Uterus (tissue), 4 donors: ENCODE data around the gene EFHC1. TPM values are rescaled to one million over a fixed set of nuclear protein-coding genes. Genes with fewer than 3 reads are reported as not detected.

ENCODE experiments used
- DNase-seq, 2 donors: peaks; one replicate each; pipeline ENCODE4 v3.0.0-alpha.2; 2019 to 2020
- H3K27ac ChIP-seq, 2 donors: fragments of 200-600 bp; sonication (generic); 1 replicate in 1 of 2; 2 replicates in 1 of 2; pipeline ENCODE4 v1.5.1; 2016 to 2018
- H3K27me3 ChIP-seq, 2 donors: fragments of 200-600 bp; sonication (generic); one replicate each; pipeline ENCODE4 v1.5.1; 2018 to 2019; ENCODE audit warnings: control low read depth in 1 of 2
- H3K36me3 ChIP-seq, 2 donors: fragments of 200-600 bp; sonication (generic); one replicate each; pipeline ENCODE4 v1.5.1; 2019; ENCODE audit warnings: control low read depth in 1 of 2
- H3K4me1 ChIP-seq, 2 donors: fragments of 200-600 bp; sonication (generic); one replicate each; pipeline ENCODE4 v1.5.1; 2018 to 2019; ENCODE audit warnings: control low read depth in 1 of 2
- H3K4me3 ChIP-seq, 2 donors: fragments of 200-600 bp; sonication (generic); 1 replicate in 1 of 2; 2 replicates in 1 of 2; pipeline ENCODE4 v1.5.1; 2018 to 2019; ENCODE audit warnings: mild to moderate bottlenecking in 1 of 2
- H3K9me3 ChIP-seq, 2 donors: fragments of 200-600 bp; sonication (generic); one replicate each; pipeline ENCODE4 v1.5.1; 2019; ENCODE audit warnings: control low read depth in 1 of 2
- CTCF ChIP-seq, 4 experiments: fragments of 200-600 bp in 2 of 4; fragments of 450-650 bp in 2 of 4; sonication (generic) in 2 of 4; IDR thresholded peaks; one replicate each; pipeline ENCODE4 v1.5.1; 2016 to 2019; ENCODE audit warnings: antibody characterized with exemption in 4 of 4, mild to moderate bottlenecking in 2 of 4, moderate library complexity in 1 of 4
- POLR2A ChIP-seq, 2 donors: fragments of 450-650 bp; IDR thresholded peaks; one replicate each; pipeline ENCODE4 v1.6.1; 2016; ENCODE audit warnings: antibody characterized with exemption in 2 of 2, mild to moderate bottlenecking in 1 of 2, moderate library complexity in 1 of 2
- intact Hi-C: fragments of 100-400 bp; cut with DNase I; formaldehyde crosslinking; loops from one replicate; pipeline ENCODE4 v1.15.1; 2023; ENCODE audit warnings: low total_unique reads
- total RNA-seq, 4 donors: library from RNA; depleted of rRNA in 3 of 4; stranded (reverse); fragments of >200 nt in 3 of 4; gene quantifications; one replicate each; pipeline versions ENCODE4 v1.1.0 to v1.2.4, GENCODE V29; 2014 to 2023
- donor health status: DM: yes; HTN: yes; CAD: no.

EFHC1 gene
- total RNA-seq, 4 donors from 2014 or later, result 15.6 to 63.0 (median 29.5) TPM

GRCh38 chr6:52570291-52570700, 150.2 kb downstream of the EFHC1 start:
- H3K4me1 ChIP-seq, result peaks cover 0 to 16% of the 10 kb centered on the region in 2 donors
- intact Hi-C loops, result loop anchor here (10.0 kb wide), 1 partner anchor 55 kb away; no protein-coding TSS in a partner anchor
- H3K4me3 ChIP-seq, result no peak overlapping the region
- H3K36me3 ChIP-seq, result no peaks in the 10 kb centered on the region
- peak overlapping the region; percentile 47 to 51 for H3K27ac ChIP-seq
- H3K27me3 ChIP-seq, result no peaks in the 10 kb centered on the region
- H3K9me3 ChIP-seq, result no peaks in the 10 kb centered on the region
- TF ChIP-seq POLR2A (IDR thresholded peaks at IDR 0.05) (no peak), CTCF (IDR thresholded peaks at IDR 0.05) (no peak)
- DNase-seq, result peak; percentile 57 to 68

GRCh38 chr6:52571099-52571755, 151.1 kb downstream of the EFHC1 start:
- TF ChIP-seq CTCF (IDR thresholded peaks at IDR 0.05), result no peak
- no peak for TF ChIP-seq POLR2A (IDR thresholded peaks at IDR 0.05)
- intact Hi-C loops, result loop anchor here (10.0 kb wide), 1 partner anchor 56 kb away; no protein-coding TSS in a partner anchor
- Histone ChIP-seq H3K27ac (peak overlapping the region; percentile 47 to 51), H3K4me1 (peaks cover 0 to 16% of the 10 kb centered on the region in 2 donors), H3K27me3 (no peaks in the 10 kb centered on the region), H3K36me3 (no peaks in the 10 kb centered on the region), H3K4me3 (no peak overlapping the region), H3K9me3 (no peaks in the 10 kb centered on the region)
- no peak for DNase-seq

GRCh38 chr6:52572536-52572935, 152.4 kb downstream of the EFHC1 start:
- no peak for DNase-seq
- TF ChIP-seq CTCF (IDR thresholded peaks at IDR 0.05), result no peak
- no peak overlapping the region for H3K4me3 ChIP-seq
- H3K27ac ChIP-seq, result peak overlapping the region; percentile 94 to 99
- H3K9me3 ChIP-seq, result no peaks in the 10 kb centered on the region
- no peaks in the 10 kb centered on the region for H3K27me3 ChIP-seq
- intact Hi-C loops, result loop anchor here (10.0 kb wide), 1 partner anchor 58 kb away; no protein-coding TSS in a partner anchor
- no peaks in the 10 kb centered on the region for H3K36me3 ChIP-seq
- peaks cover 0 to 16% of the 10 kb centered on the region in 2 donors for H3K4me1 ChIP-seq

GRCh38 chr6:52573295-52573694, 153.2 kb downstream of the EFHC1 start:
- no peak for TF ChIP-seq POLR2A (IDR thresholded peaks at IDR 0.05)
- no peak for TF ChIP-seq CTCF (IDR thresholded peaks at IDR 0.05)
- H3K4me1 ChIP-seq, result peaks cover 4 to 16% of the 10 kb centered on the region in 2 donors
- no peaks in the 10 kb centered on the region for H3K9me3 ChIP-seq
- intact Hi-C loops, result loop anchor here (10.0 kb wide), 1 partner anchor 58 kb away; no protein-coding TSS in a partner anchor
- H3K27me3 ChIP-seq, result no peaks in the 10 kb centered on the region
- H3K4me3 ChIP-seq, result peak overlapping the region in 1 of 2 donors; percentile 8
- no peaks in the 10 kb centered on the region for H3K36me3 ChIP-seq
- no peak for DNase-seq
- H3K27ac ChIP-seq, result peak overlapping the region; percentile 94 to 99

Other genes with a start within 250 kb of the EFHC1 start
- under 1 TPM in 1 of 4 donors, not detected in 3; 0.40 TPM for gene IL17A, start 234.0 kb upstream of the EFHC1 start, total RNA-seq
- gene IL17F, start 175.8 kb upstream of the EFHC1 start, total RNA-seq, result not detected
- 100 to 1,000 TPM in 1 of 4 donors, 10 to 100 TPM in 3; 21.8 to 120 (median 64.7) TPM for gene MCM3, start 135.6 kb upstream of the EFHC1 start, total RNA-seq
- 10 to 100 TPM; 12.3 to 24.7 (median 13.9) TPM for gene PAQR8, start 58.2 kb upstream of the EFHC1 start, total RNA-seq
- 10 to 100 TPM in 2 of 4 donors, 1 to 10 TPM in 2; 3.8 to 33.2 (median 17.6) TPM for gene TRAM2, start 156.7 kb downstream of the EFHC1 start, total RNA-seq